ENCODE data around the gene BRSK1. TPM values are rescaled to one million over a fixed set of nuclear protein-coding genes. Genes with fewer than 3 reads are reported as not detected.

Gene BRSK1
- total RNA-seq, 1 donor from 2014 or later = 223 TPM

DNA sequence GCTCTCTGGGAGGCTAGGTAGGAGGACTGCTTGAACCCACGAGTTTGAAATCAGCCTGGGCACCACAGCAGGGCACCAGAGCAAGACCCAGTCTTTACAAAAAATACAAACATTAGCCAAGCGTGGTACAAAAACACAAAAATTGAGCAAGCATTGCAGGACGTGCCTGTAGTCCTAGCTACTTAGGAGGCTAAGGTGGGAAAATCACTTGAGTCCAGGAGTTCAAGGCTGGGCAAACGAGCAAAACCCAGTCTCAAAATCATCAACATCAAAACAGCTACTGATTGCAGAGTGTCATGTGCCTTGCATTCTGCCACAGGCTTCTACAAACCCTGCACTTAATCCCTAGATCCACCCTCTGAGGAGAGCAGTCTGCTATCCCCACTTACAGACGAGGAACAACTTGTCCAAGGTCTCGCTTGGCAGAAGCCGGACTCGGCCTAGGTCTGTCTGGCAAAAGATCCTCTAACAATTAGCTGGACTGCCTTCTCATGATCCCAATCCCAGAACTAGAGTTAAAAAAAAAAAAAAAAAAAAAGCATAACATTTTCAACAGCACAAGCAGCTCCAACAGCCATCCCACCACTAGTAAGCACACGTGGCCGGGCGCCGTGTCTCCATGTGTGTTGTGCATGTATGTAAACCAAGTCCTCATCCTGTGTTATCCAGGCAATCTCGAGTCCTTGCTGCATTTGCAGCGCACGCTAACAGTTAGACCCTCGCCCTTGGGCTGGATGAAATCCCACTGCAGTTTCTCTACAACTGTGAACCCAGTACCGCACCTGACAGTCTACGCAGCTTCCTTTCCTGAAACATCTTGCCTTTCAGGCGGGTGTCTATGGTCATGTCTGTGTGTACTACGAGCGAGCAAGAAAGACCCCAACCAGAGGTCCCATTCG is 27.0 kb upstream of the BRSK1 start:
- Mint-ChIP-seq H3K4me1 (ENCODE audit: low read depth, unreplicated experiment) (peaks cover 37% of the 10 kb centered on the region), H3K4me3 (ENCODE audit: unreplicated experiment) (peak overlapping the region; percentile 94), H3K27me3 (ENCODE audit: unreplicated experiment) (peaks cover 7% of the 10 kb centered on the region), H3K9me3 (ENCODE audit: unreplicated experiment) (peaks cover 14% of the 10 kb centered on the region), H3K27ac (ENCODE audit: unreplicated experiment) (peak overlapping the region; percentile 59), H3K36me3 (ENCODE audit: unreplicated experiment) (no peaks in the 10 kb centered on the region)
- TF ChIP-seq, protein P1, sequence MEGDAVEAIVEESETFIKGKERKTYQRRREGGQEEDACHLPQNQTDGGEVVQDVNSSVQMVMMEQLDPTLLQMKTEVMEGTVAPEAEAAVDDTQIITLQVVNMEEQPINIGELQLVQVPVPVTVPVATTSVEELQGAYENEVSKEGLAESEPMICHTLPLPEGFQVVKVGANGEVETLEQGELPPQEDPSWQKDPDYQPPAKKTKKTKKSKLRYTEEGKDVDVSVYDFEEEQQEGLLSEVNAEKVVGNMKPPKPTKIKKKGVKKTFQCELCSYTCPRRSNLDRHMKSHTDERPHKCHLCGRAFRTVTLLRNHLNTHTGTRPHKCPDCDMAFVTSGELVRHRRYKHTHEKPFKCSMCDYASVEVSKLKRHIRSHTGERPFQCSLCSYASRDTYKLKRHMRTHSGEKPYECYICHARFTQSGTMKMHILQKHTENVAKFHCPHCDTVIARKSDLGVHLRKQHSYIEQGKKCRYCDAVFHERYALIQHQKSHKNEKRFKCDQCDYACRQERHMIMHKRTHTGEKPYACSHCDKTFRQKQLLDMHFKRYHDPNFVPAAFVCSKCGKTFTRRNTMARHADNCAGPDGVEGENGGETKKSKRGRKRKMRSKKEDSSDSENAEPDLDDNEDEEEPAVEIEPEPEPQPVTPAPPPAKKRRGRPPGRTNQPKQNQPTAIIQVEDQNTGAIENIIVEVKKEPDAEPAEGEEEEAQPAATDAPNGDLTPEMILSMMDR (IDR thresholded peaks at IDR 0.05; ENCODE audit: partially characterized antibody, unreplicated experiment) = no peak
- no peak for DNase-seq

DNA sequence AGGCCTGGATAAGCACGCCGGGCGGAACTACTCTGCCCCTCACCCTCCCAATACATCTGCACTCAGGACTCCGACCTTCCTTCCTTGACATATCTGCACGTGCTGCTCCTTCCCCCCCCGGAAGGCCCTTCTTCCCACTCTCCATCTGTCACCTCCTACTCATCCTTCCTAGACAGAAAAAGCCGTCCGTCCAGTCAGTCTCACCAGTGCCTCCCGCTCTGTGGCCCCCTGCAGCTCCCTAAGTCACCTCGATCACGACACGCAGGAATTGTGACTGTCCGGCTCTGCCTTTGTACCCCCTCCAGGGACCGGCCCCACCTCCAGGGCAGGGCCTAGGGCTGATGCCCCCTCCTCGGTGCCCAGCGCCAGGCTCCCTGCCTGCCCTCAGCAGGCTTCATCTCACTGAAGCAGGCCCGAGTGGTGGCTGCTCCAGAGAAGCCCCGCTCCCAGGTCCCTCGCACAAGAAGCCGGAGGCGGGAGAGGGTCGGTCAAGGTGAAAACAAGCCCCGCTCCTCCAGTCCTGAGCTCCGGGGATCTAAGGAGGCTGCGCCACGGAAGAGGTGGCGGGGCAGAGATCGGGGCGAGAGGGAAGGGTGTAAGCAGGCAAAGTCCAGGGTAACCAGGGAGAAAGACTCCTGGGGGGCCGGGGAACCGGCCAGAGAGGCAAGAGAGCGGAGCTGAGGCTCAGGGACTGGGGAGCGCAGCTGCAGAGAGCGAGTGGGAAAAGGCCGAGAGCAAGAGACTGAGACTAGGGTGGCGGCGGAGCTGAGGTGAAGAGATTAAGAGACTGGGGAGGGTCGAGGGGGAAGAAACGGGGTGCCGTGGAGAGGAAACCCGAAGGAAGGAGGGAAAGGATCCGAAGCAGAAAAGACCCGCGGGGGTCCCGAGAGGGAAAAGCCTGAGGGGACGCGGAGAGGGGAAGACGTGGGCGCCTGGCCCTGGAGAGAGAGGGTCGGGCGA is 26.1 kb upstream of the BRSK1 start:
- Mint-ChIP-seq H3K27me3 (ENCODE audit: unreplicated experiment) (peaks cover 9% of the 10 kb centered on the region), H3K4me1 (ENCODE audit: low read depth, unreplicated experiment) (peaks cover 37% of the 10 kb centered on the region), H3K4me3 (ENCODE audit: unreplicated experiment) (peak overlapping the region; percentile 94), H3K27ac (ENCODE audit: unreplicated experiment) (peak overlapping the region; percentile 62), H3K36me3 (ENCODE audit: unreplicated experiment) (peaks cover 3% of the 10 kb centered on the region), H3K9me3 (ENCODE audit: unreplicated experiment) (peaks cover 14% of the 10 kb centered on the region)
- TF ChIP-seq, protein P1 (IDR thresholded peaks at IDR 0.05; ENCODE audit: partially characterized antibody, unreplicated experiment) = no peak
- DNase-seq = peak; percentile 44

DNA sequence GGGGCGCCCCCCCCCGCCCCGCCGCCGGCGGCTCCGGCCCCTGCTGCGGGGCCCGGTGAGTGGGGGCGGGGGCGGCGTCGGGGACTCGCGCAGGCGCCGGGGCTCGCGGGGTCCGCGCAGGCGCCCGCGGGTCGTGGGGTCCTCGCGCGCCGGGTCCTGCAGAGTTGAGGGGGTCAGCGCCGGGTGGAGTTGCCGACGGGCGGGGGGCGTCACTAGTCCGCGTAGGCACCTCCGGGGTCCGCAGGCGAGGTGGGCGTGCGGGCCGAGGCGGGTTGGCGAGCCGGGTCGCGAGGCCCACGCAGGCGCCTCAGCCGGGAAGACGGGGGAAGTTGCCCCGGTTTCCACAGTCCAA is 25.3 kb upstream of the BRSK1 start:
- peaks cover 3% of the 10 kb centered on the region for H3K36me3 Mint-ChIP-seq (ENCODE audit: unreplicated experiment)
- H3K4me1 Mint-ChIP-seq (ENCODE audit: low read depth, unreplicated experiment) = peaks cover 32% of the 10 kb centered on the region
- H3K9me3 Mint-ChIP-seq (ENCODE audit: unreplicated experiment) = peaks cover 17% of the 10 kb centered on the region
- TF ChIP-seq, protein P1 (IDR thresholded peaks at IDR 0.05; ENCODE audit: partially characterized antibody, unreplicated experiment) = no peak
- peak; percentile 38 for DNase-seq
- H3K4me3 Mint-ChIP-seq (ENCODE audit: unreplicated experiment) = peak overlapping the region; percentile 46
- peaks cover 8% of the 10 kb centered on the region for H3K27me3 Mint-ChIP-seq (ENCODE audit: unreplicated experiment)
- H3K27ac Mint-ChIP-seq (ENCODE audit: unreplicated experiment) = no peak overlapping the region

DNA sequence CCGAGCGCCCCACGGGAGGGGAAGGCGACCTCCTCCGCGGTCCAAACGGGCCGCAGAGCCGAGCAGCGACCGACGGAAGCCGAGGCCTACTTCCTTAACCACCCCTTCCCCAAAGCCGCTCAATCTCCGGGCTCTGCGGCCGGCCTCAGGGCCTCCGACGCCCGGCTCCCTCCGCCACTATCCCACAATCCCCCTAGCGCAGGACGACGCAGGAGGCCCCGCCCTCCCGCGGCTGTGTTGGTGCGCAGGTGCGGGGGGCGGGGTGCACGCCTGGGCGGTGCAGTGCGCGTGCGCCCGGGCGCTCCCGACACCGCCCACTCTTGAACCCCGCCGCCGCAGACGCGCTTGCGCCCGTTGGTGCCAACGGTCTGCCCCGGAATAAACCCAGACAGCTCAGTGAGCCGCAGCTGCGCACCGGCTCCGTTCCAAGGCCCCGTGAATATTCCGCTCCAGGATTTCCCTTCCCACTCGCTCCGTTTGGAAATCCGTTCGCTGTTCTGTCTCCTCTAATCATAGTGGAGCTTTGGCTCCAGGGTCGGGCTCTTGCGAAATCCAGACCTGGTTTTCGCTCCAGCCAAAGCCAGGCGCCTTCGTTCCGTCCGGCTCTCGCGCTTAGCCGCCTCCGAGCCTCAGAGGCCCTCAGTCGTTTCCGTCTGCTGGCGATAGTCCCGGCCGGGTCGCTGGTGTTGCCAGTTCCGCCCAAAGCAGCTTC is 24.8 kb upstream of the BRSK1 start, which contains the start of gene PPP6R1:
PPP6R1 (minus strand) TSS at position 190 of the 712 bp plus-strand sequence. CDS start 11,914 bp downstream, outside the sequence.
- peak within 1 kb of the TSS; percentile 94 for H3K4me3 Mint-ChIP-seq (ENCODE audit: unreplicated experiment)

More for the DNA sequence above, 24.8 kb upstream of the BRSK1 start, which contains the start of gene PPP6R1:
- TF ChIP-seq, protein P1 (IDR thresholded peaks at IDR 0.05; ENCODE audit: partially characterized antibody, unreplicated experiment) = no peak
- H3K27ac Mint-ChIP-seq (ENCODE audit: unreplicated experiment) = peak within 1 kb of the TSS; percentile 98
- peak; percentile 96 for DNase-seq
- H3K4me1 Mint-ChIP-seq (ENCODE audit: low read depth, unreplicated experiment) = peaks cover 28% of the 10 kb centered on the region
- peaks cover 8% of the 10 kb centered on the region for H3K27me3 Mint-ChIP-seq (ENCODE audit: unreplicated experiment)
- H3K36me3 Mint-ChIP-seq (ENCODE audit: unreplicated experiment) = peaks cover 3% of the 10 kb centered on the region
- peaks cover 17% of the 10 kb centered on the region for H3K9me3 Mint-ChIP-seq (ENCODE audit: unreplicated experiment)

Measured in glutamatergic neuron (in vitro differentiated cells).